Stimulated activated CD4-positive, alpha-beta T cell treated with anti-CD3 and anti-CD28 coated beads, Interleukin-4, amount 100 ng/mL, for 4 hours (primary cell): ENCODE measurements around the gene GMPPA.

Experiments used
- DNase-seq, 2 experiments: peaks; one replicate each; pipeline ENCODE4 v3.0.0-alpha.2; 2020

GMPPA gene

GRCh38 chr2:219498280-219499057 is at the start of gene GMPPA:
Gene GMPPA, plus strand, starts transcription at chr2:219498891. Its CDS starts 1,085 bp downstream, at chr2:219499976.
- peak; percentile 87 to 93 for DNase-seq

- no peak for DNase-seq
Observed at GRCh38 chr2:219449609-219450008, 49.1 kb upstream of the GMPPA start.

GRCh38 chr2:219451661-219452360 is 46.9 kb upstream of the GMPPA start:
- no peak for DNase-seq

- no peak for DNase-seq
Observed at GRCh38 chr2:219452361-219453317, 46.1 kb upstream of the GMPPA start.

GRCh38 chr2:219453671-219454590 is 44.8 kb upstream of the GMPPA start:
- no peak for DNase-seq

- no peak for DNase-seq
Observed at GRCh38 chr2:219455581-219455980, 43.1 kb upstream of the GMPPA start.

GRCh38 chr2:219457784-219458369 is 40.8 kb upstream of the GMPPA start:
- no peak for DNase-seq

- DNase-seq: no peak
Observed at GRCh38 chr2:219458996-219459395, 39.7 kb upstream of the GMPPA start.

GRCh38 chr2:219459460-219460311 is 39.0 kb upstream of the GMPPA start:
- peak in 1 of 2 experiments; percentile 46 for DNase-seq

- DNase-seq: no peak
Observed at GRCh38 chr2:219460424-219460926, 38.2 kb upstream of the GMPPA start.

GRCh38 chr2:219461047-219461514 is 37.6 kb upstream of the GMPPA start:
- DNase-seq: no peak

- no peak for DNase-seq
Observed at GRCh38 chr2:219461669-219462068, 37.0 kb upstream of the GMPPA start.

GRCh38 chr2:219462349-219462748 is 36.3 kb upstream of the GMPPA start:
- no peak for DNase-seq

- DNase-seq: no peak
Observed at GRCh38 chr2:219464286-219465032, 34.2 kb upstream of the GMPPA start.

- no peak for DNase-seq
Observed at GRCh38 chr2:219465659-219466561, 32.8 kb upstream of the GMPPA start.

- DNase-seq: no peak
Observed at GRCh38 chr2:219466816-219467735, 31.6 kb upstream of the GMPPA start.

- DNase-seq: no peak
Observed at GRCh38 chr2:219467736-219468075, 31.0 kb upstream of the GMPPA start.
